Measurements from ENCODE around the gene SMIM22.
"Not testable (repeated sequence)": the region's sequence is repeated elsewhere in the genome, so short reads cannot be mapped to it uniquely, and the experiment has no call there.

SMIM22 gene

GRCh38 chr16:4768549-4769305, 26.4 kb upstream of the SMIM22 start:
- DNase-seq (ENCODE audit: low spot score): peak; percentile 94

- DNase-seq (ENCODE audit: low spot score): no peak
These were observed 25.9 kb upstream of the SMIM22 start for GRCh38 chr16:4769306-4769638.

GRCh38 chr16:4771646-4772045, 23.5 kb upstream of the SMIM22 start:
- no peak for DNase-seq (ENCODE audit: low spot score)

GRCh38 chr16:4772351-4772750, 22.8 kb upstream of the SMIM22 start:
- no peak for DNase-seq (ENCODE audit: low spot score)

- no peak for DNase-seq (ENCODE audit: low spot score)
These were observed 20.2 kb upstream of the SMIM22 start for GRCh38 chr16:4775005-4775404.

- no peak for DNase-seq (ENCODE audit: low spot score)
These were observed 18.9 kb upstream of the SMIM22 start for GRCh38 chr16:4776141-4776705.

- no peak for DNase-seq (ENCODE audit: low spot score)
These were observed 17.7 kb upstream of the SMIM22 start for GRCh38 chr16:4777339-4778049.

- DNase-seq (ENCODE audit: low spot score): no peak
These were observed 17.1 kb upstream of the SMIM22 start for GRCh38 chr16:4778050-4778392.

GRCh38 chr16:4780235-4780634, 14.9 kb upstream of the SMIM22 start:
- DNase-seq (ENCODE audit: low spot score): no peak

GRCh38 chr16:4783251-4783950, 11.8 kb upstream of the SMIM22 start:
- no peak for DNase-seq (ENCODE audit: low spot score)

GRCh38 chr16:4783951-4784336, 11.2 kb upstream of the SMIM22 start:
- DNase-seq (ENCODE audit: low spot score): no peak

GRCh38 chr16:4784444-4784987, 10.7 kb upstream of the SMIM22 start:
- not testable (repeated sequence) for DNase-seq (ENCODE audit: low spot score)

GRCh38 chr16:4785758-4786433, 9.3 kb upstream of the SMIM22 start:
- no peak for DNase-seq (ENCODE audit: low spot score)

GRCh38 chr16:4787068-4787467, 8.1 kb upstream of the SMIM22 start:
- DNase-seq (ENCODE audit: low spot score): no peak

- no peak for DNase-seq (ENCODE audit: low spot score)
These were observed 7.3 kb upstream of the SMIM22 start, which contains the start of gene SEPTIN12 for GRCh38 chr16:4787627-4788482. Gene SEPTIN12 (minus strand): TSS chr16:4788345. CDS start chr16:4787645, 700 bp downstream.

GRCh38 chr16:4788489-4788889, 6.7 kb upstream of the SMIM22 start:
- no peak for DNase-seq (ENCODE audit: low spot score)

- DNase-seq (ENCODE audit: low spot score): no peak
These were observed 6.3 kb upstream of the SMIM22 start for GRCh38 chr16:4788910-4789309.

- no peak for DNase-seq (ENCODE audit: low spot score)
These were observed 4.9 kb upstream of the SMIM22 start for GRCh38 chr16:4790261-4790660.

GRCh38 chr16:4790871-4791270, 4.3 kb upstream of the SMIM22 start:
- DNase-seq (ENCODE audit: low spot score): no peak

- DNase-seq (ENCODE audit: low spot score): no peak
These were observed 2.1 kb upstream of the SMIM22 start for GRCh38 chr16:4792951-4793513.
